ENCODE data around the gene FAM219A. TPM values are rescaled to one million over a fixed set of nuclear protein-coding genes. Genes with fewer than 3 reads are reported as not detected.
A peak's percentile ranks its signal among the peaks of the same experiment; 100 is the strongest.

The FAM219A gene
- total RNA-seq, 1 experiment from 2014 or later, result 20.6 TPM

DNA sequence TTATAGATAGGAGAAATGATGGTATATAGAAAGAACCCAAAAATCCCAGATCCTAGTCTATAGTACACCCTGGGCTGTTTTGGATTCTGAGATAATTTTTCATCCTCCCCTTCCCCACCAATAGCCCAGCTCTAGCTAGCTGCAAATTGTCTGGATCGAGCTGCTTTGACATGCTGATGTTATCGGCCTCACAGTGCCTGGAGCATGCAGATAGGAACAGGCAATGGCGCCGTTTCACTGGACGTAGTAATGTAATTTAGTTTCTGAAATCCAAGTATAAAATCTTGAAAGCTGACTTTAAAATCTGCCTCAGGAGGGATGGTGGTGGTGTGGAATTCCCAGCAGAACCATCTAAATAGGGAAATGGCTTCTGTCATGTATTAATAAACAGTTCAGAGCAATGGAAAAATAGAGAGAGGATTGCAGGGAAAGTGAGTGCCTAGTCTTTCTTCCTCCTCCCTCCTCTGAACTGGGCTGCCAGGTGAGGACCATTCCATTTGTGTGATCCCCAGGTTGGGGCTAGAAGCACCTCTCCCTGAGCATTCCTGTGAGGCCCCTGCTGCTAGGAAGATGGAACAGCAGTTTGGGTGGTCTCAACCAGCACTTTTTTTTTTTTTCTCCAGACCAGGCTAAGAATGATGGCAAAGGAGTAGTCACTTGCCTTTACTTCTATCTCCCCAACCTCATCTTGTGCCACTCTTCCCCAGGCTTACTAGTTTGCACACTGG, 31.9 kb downstream of the FAM219A start:
- no peaks in the 10 kb centered on the region for H3K27me3 Mint-ChIP-seq (ENCODE audit: low read depth)
- no peak overlapping the region for H3K4me3 Mint-ChIP-seq
- POLR2A ChIA-PET, result no interaction called here
- peak; percentile 34 for DNase-seq (ENCODE audit: low spot score)
- CTCF ChIA-PET, result interaction anchor here (4.4 kb wide), 1 partner anchor 23 kb away, joined by 39 read pairs; no protein-coding TSS in a partner anchor
- no peaks in the 10 kb centered on the region for H3K36me3 Mint-ChIP-seq
- peaks cover 16% of the 10 kb centered on the region for H3K4me1 Mint-ChIP-seq
- ATAC-seq, result peak; percentile 81
- H3K27ac Mint-ChIP-seq, result no peak overlapping the region
- H3K9me3 Mint-ChIP-seq, result no peaks in the 10 kb centered on the region
- TF ChIP-seq NR2C2 (CRISPR knock-in tag; IDR thresholded peaks at IDR 0.05), result no peak
- no peak for TF ChIP-seq NFE2L1 (CRISPR knock-in tag; IDR thresholded peaks at IDR 0.05)
- no peak for TF ChIP-seq TP53 (CRISPR knock-in tag; IDR thresholded peaks at IDR 0.05)
- TF ChIP-seq, protein P1, sequence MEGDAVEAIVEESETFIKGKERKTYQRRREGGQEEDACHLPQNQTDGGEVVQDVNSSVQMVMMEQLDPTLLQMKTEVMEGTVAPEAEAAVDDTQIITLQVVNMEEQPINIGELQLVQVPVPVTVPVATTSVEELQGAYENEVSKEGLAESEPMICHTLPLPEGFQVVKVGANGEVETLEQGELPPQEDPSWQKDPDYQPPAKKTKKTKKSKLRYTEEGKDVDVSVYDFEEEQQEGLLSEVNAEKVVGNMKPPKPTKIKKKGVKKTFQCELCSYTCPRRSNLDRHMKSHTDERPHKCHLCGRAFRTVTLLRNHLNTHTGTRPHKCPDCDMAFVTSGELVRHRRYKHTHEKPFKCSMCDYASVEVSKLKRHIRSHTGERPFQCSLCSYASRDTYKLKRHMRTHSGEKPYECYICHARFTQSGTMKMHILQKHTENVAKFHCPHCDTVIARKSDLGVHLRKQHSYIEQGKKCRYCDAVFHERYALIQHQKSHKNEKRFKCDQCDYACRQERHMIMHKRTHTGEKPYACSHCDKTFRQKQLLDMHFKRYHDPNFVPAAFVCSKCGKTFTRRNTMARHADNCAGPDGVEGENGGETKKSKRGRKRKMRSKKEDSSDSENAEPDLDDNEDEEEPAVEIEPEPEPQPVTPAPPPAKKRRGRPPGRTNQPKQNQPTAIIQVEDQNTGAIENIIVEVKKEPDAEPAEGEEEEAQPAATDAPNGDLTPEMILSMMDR (IDR thresholded peaks at IDR 0.05), result no peak
- no peak for TF ChIP-seq GRHL2 (CRISPR knock-in tag; IDR thresholded peaks at IDR 0.05; ENCODE audit: insufficient replicate concordance, severe bottlenecking)
- no peak for TF ChIP-seq NFYB (CRISPR knock-in tag; conservative IDR thresholded peaks at IDR 0.05; ENCODE audit: low read depth)
- TF ChIP-seq, protein P2, sequence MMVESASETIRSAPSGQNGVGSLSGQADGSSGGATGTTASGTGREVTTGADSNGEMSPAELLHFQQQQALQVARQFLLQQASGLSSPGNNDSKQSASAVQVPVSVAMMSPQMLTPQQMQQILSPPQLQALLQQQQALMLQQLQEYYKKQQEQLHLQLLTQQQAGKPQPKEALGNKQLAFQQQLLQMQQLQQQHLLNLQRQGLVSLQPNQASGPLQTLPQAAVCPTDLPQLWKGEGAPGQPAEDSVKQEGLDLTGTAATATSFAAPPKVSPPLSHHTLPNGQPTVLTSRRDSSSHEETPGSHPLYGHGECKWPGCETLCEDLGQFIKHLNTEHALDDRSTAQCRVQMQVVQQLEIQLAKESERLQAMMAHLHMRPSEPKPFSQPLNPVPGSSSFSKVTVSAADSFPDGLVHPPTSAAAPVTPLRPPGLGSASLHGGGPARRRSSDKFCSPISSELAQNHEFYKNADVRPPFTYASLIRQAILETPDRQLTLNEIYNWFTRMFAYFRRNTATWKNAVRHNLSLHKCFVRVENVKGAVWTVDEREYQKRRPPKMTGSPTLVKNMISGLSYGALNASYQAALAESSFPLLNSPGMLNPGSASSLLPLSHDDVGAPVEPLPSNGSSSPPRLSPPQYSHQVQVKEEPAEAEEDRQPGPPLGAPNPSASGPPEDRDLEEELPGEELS (CRISPR knock-in tag; IDR thresholded peaks at IDR 0.05), result no peak
- TF ChIP-seq, protein P3, sequence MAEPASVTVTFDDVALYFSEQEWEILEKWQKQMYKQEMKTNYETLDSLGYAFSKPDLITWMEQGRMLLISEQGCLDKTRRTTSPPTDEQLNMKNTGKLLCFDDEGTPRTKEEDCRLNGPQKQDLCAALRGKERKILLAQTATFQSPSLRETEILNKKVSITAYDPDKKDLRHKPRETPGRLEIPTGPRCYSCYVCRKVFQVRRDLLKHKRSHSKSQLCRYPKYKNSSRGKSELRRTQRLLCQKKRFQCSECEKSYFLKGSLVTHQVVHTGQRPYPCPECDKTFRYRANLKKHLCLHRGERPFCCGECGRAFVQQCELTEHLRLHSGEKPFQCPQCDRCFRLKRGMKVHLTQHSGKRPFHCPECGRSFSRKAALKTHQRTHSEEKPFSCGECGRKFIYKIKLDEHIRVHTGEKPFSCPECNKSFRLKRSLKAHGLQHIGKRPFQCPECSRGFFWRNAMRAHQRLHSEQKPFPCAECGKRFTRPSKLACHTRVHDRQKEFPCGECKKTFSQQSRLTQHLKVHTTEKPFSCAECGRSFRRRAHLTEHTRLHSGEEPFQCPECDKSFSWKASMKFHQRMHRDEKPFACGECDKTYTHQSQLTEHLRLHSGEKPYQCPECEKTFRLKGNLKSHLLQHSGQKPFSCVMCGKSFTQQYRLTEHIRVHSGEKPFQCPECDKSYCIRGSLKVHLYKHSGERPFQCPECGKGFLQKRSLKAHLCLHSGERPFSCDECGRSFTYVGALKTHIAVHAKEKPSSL (CRISPR knock-in tag; conservative IDR thresholded peaks at IDR 0.05), result no peak
- TF ChIP-seq, protein P4, sequence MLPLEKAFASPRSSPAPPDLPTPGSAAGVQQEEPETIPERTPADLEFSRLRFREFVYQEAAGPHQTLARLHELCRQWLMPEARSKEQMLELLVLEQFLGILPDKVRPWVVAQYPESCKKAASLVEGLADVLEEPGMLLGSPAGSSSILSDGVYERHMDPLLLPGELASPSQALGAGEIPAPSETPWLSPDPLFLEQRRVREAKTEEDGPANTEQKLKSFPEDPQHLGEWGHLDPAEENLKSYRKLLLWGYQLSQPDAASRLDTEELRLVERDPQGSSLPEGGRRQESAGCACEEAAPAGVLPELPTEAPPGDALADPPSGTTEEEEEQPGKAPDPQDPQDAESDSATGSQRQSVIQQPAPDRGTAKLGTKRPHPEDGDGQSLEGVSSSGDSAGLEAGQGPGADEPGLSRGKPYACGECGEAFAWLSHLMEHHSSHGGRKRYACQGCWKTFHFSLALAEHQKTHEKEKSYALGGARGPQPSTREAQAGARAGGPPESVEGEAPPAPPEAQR (CRISPR knock-in tag; IDR thresholded peaks at IDR 0.05), result no peak
- no peak for TF ChIP-seq HMGA2 (CRISPR knock-in tag; IDR thresholded peaks at IDR 0.05)
- no peak for TF ChIP-seq JAZF1 (CRISPR knock-in tag; IDR thresholded peaks at IDR 0.05)
- TF ChIP-seq, protein P5, sequence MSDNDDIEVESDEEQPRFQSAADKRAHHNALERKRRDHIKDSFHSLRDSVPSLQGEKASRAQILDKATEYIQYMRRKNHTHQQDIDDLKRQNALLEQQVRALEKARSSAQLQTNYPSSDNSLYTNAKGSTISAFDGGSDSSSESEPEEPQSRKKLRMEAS (CRISPR knock-in tag; IDR thresholded peaks at IDR 0.05), result no peak
- TF ChIP-seq, protein P6, sequence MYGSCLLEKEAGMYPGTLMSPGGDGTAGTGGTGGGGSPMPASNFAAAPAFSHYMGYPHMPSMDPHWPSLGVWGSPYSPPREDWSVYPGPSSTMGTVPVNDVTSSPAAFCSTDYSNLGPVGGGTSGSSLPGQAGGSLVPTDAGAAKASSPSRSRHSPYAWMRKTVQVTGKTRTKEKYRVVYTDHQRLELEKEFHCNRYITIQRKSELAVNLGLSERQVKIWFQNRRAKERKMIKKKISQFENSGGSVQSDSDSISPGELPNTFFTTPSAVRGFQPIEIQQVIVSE (CRISPR knock-in tag; IDR thresholded peaks at IDR 0.05; ENCODE audit: borderline replicate concordance), result no peak

DNA sequence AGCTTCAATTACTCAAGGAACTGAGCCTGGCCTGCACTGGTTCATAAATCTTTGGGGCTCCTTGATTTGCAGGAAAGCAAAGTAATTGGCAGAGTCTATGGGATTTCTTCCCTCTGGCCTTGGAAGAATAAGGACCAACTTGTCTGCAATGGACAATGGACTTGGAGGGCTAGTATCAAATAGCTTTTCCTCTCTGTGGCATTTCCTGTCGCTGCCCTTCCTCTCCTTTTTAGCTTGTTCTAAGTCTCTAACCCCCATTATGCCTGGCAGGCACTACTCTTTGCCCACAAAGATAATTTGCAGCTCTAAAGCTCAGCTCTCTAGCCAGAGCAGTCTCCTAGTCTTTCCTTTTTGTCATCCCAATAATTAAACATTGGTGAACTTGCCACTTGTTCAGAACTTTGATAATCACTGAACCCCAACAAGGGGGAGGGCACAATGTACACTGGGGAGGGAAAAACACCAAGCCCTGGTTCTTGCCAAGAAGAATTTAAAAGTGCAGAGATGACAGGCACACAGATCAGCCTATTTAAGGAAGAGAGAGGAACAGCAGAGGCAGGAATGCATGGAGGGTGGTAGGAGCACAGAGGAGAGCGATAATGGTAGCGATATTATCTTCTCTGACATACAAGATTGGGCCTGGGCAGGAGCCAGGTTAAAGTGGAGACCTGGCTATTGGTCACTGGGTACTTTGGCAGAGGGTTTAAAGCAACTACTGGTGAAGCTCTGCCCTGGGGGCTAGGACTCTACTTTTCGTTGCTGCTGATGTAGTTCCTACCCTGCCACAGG, 38.5 kb downstream of the FAM219A start:
- peaks cover 20% of the 10 kb centered on the region for H3K4me1 Mint-ChIP-seq
- H3K27ac Mint-ChIP-seq, result no peak overlapping the region
- CTCF ChIA-PET, result interaction anchor here (0.9 to 5.1 kb wide), 6 partner anchors 8 to 183 kb away, joined by 3 to 45 read pairs (median 4); no protein-coding TSS in a partner anchor
- no peak overlapping the region for H3K4me3 Mint-ChIP-seq
- ATAC-seq (no peak), DNase-seq (ENCODE audit: low spot score) (no peak)
- no peaks in the 10 kb centered on the region for H3K36me3 Mint-ChIP-seq
- H3K9me3 Mint-ChIP-seq, result no peaks in the 10 kb centered on the region
- TF ChIP-seq ZNF396 (CRISPR knock-in tag; IDR thresholded peaks at IDR 0.05; ENCODE audit: borderline replicate concordance) (no peak), NR3C1 (CRISPR knock-in tag; conservative IDR thresholded peaks at IDR 0.05; ENCODE audit: low read depth) (no peak), ZNF263 (CRISPR knock-in tag; IDR thresholded peaks at IDR 0.05; ENCODE audit: low read depth) (no peak), OVOL2 (CRISPR knock-in tag; IDR thresholded peaks at IDR 0.05; ENCODE audit: borderline replicate concordance) (no peak), GABPB1 (CRISPR knock-in tag; IDR thresholded peaks at IDR 0.05) (no peak), GRHL2 (CRISPR knock-in tag; IDR thresholded peaks at IDR 0.05; ENCODE audit: insufficient replicate concordance, severe bottlenecking) (no peak), MYBL2 (CRISPR knock-in tag; IDR thresholded peaks at IDR 0.05) (no peak)
- TF ChIP-seq, protein P7, sequence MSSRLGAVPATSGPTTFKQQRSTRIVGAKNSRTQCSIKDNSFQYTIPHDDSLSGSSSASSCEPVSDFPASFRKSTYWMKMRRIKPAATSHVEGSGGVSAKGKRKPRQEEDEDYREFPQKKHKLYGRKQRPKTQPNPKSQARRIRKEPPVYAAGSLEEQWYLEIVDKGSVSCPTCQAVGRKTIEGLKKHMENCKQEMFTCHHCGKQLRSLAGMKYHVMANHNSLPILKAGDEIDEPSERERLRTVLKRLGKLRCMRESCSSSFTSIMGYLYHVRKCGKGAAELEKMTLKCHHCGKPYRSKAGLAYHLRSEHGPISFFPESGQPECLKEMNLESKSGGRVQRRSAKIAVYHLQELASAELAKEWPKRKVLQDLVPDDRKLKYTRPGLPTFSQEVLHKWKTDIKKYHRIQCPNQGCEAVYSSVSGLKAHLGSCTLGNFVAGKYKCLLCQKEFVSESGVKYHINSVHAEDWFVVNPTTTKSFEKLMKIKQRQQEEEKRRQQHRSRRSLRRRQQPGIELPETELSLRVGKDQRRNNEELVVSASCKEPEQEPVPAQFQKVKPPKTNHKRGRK (CRISPR knock-in tag; IDR thresholded peaks at IDR 0.05; ENCODE audit: borderline replicate concordance), result no peak
- TF ChIP-seq, protein P8, sequence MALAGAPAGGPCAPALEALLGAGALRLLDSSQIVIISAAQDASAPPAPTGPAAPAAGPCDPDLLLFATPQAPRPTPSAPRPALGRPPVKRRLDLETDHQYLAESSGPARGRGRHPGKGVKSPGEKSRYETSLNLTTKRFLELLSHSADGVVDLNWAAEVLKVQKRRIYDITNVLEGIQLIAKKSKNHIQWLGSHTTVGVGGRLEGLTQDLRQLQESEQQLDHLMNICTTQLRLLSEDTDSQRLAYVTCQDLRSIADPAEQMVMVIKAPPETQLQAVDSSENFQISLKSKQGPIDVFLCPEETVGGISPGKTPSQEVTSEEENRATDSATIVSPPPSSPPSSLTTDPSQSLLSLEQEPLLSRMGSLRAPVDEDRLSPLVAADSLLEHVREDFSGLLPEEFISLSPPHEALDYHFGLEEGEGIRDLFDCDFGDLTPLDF (CRISPR knock-in tag; IDR thresholded peaks at IDR 0.05), result no peak
- peaks cover under 1% of the 10 kb centered on the region; the same call in 1 of the 2 replicates for H3K27me3 Mint-ChIP-seq (ENCODE audit: low read depth)
- POLR2A ChIA-PET, result no interaction called here
